WTC11 (cell line): Measurements from ENCODE around the gene USP7. TPM values are rescaled to one million over a fixed set of nuclear protein-coding genes. Genes with fewer than 3 reads are reported as not detected.

Experiments
- ATAC-seq: fragments of 200-7000 bp; cut with Tn5 transposase; 2 replicates; pipeline ENCODE4 v1.10.0; 2021; ENCODE audit warnings: mild to moderate bottlenecking, moderate library complexity
- CTCF ChIA-PET: fragments of 300-600 bp; sonication (Branson Sonifier 250); formaldehyde crosslinking; loops from one replicate; lab custom pipeline; 2021; ENCODE audit warnings: antibody characterized with exemption; lab: Charles Lee
- POLR2A ChIA-PET: fragments of 350-600 bp; sonication (Branson Sonifier 250); formaldehyde crosslinking; loops from one replicate; lab custom pipeline; 2021; ENCODE audit warnings: antibody characterized with exemption; lab: Charles Lee
- DNase-seq: peaks from one replicate; pipeline ENCODE4 v3.0.0; 2021; ENCODE audit warnings: low spot score
- H3K27ac Mint-ChIP-seq: 2 replicates; pipeline ENCODE4 v1.8.0; 2021; ENCODE audit warnings: mixed read lengths
- H3K27me3 Mint-ChIP-seq: 2 replicates; pipeline ENCODE4 v1.8.0; 2021; ENCODE audit warnings: low read depth, mild to moderate bottlenecking, moderate library complexity, mixed read lengths
- H3K36me3 Mint-ChIP-seq: 2 replicates; pipeline ENCODE4 v1.8.0; 2021; ENCODE audit warnings: mixed read lengths
- H3K4me1 Mint-ChIP-seq: 2 replicates; pipeline ENCODE4 v1.8.0; 2022; ENCODE audit warnings: mixed read lengths
- H3K4me3 Mint-ChIP-seq: 2 replicates; pipeline ENCODE4 v1.8.0; 2021; ENCODE audit warnings: mild to moderate bottlenecking, moderate library complexity, mixed read lengths
- H3K9me3 Mint-ChIP-seq: 2 replicates; pipeline ENCODE4 v1.8.0; 2021; ENCODE audit warnings: mixed read lengths
- ATF1 ChIP-seq: sonication (generic); formaldehyde crosslinking; IDR thresholded peaks from 2 replicates; pipeline ENCODE4 v1.8.1; 2023; ENCODE audit warnings: mild to moderate bottlenecking, moderate library complexity, missing genetic modification reagents
- ATF6 ChIP-seq: sonication (generic); formaldehyde crosslinking; IDR thresholded peaks from 2 replicates; pipeline ENCODE4 v1.8.1; 2023; ENCODE audit warnings: mild to moderate bottlenecking, missing genetic modification reagents
- CREM ChIP-seq: sonication (generic); formaldehyde crosslinking; IDR thresholded peaks from 2 replicates; pipeline ENCODE4 v1.8.1; 2022; ENCODE audit warnings: mild to moderate bottlenecking, missing genetic modification reagents, moderate library complexity
- E2F5 ChIP-seq: sonication (generic); formaldehyde crosslinking; IDR thresholded peaks from 2 replicates; pipeline ENCODE4 v1.8.1; 2022; ENCODE audit warnings: mild to moderate bottlenecking, moderate library complexity, missing genetic modification reagents
- EMX1 ChIP-seq: fragments of 250-450 bp; sonication (Bioruptor Pico); IDR thresholded peaks from 2 replicates; pipeline ENCODE4 v1.8.0; 2021; ENCODE audit warnings: mild to moderate bottlenecking
- GABPB1 ChIP-seq: sonication (generic); formaldehyde crosslinking; IDR thresholded peaks from 2 replicates; pipeline ENCODE4 v1.8.1; 2023; ENCODE audit warnings: mild to moderate bottlenecking, missing genetic modification reagents
- GRHL2 ChIP-seq: fragments of 250-450 bp; sonication (Bioruptor Pico); IDR thresholded peaks from 2 replicates; pipeline ENCODE4 v1.8.0; 2022; ENCODE audit warnings: mild to moderate bottlenecking, moderate library complexity; ENCODE audit not compliant: insufficient replicate concordance, severe bottlenecking
- JAZF1 ChIP-seq: fragments of 250-450 bp; sonication (Bioruptor Pico); IDR thresholded peaks from 2 replicates; pipeline ENCODE4 v1.9.0; 2021; ENCODE audit warnings: moderate library complexity, mild to moderate bottlenecking, inconsistent platforms
- JUN ChIP-seq: sonication (generic); formaldehyde crosslinking; IDR thresholded peaks from 2 replicates; pipeline ENCODE4 v1.8.0; 2023; ENCODE audit warnings: mild to moderate bottlenecking, missing genetic modification reagents
- KAT7 ChIP-seq: sonication (generic); formaldehyde crosslinking; IDR thresholded peaks from 2 replicates; pipeline ENCODE4 v1.8.1; 2023; ENCODE audit warnings: missing genetic modification reagents, mild to moderate bottlenecking, borderline replicate concordance
- MAX ChIP-seq: sonication (generic); formaldehyde crosslinking; IDR thresholded peaks from 2 replicates; pipeline ENCODE4 v1.8.0; 2022; ENCODE audit warnings: mild to moderate bottlenecking, missing genetic modification reagents
- MLX ChIP-seq: sonication (generic); formaldehyde crosslinking; IDR thresholded peaks from 2 replicates; pipeline ENCODE4 v1.8.1; 2023; ENCODE audit warnings: mild to moderate bottlenecking, missing genetic modification reagents, moderate library complexity
- NFATC4 ChIP-seq: fragments of 250-450 bp; sonication (Bioruptor Pico); IDR thresholded peaks from 2 replicates; pipeline ENCODE4 v1.9.0; 2021; ENCODE audit warnings: mild to moderate bottlenecking
- NR2C2 ChIP-seq: sonication (generic); formaldehyde crosslinking; IDR thresholded peaks from 2 replicates; pipeline ENCODE4 v1.8.0; 2022; ENCODE audit warnings: mild to moderate bottlenecking, missing genetic modification reagents
- NR3C1 ChIP-seq: sonication (generic); formaldehyde crosslinking; conservative IDR thresholded peaks from 2 replicates; pipeline ENCODE4 v1.8.1; 2023; ENCODE audit warnings: low read depth, mild to moderate bottlenecking, missing genetic modification reagents
- OVOL2 ChIP-seq: fragments of 250-450 bp; sonication (Bioruptor Pico); IDR thresholded peaks from 2 replicates; pipeline ENCODE4 v1.9.0; 2021; ENCODE audit warnings: mild to moderate bottlenecking, borderline replicate concordance
- PRRX2 ChIP-seq: fragments of 250-450 bp; sonication (Bioruptor Pico); IDR thresholded peaks from 2 replicates; pipeline ENCODE4 v1.8.0; 2021; ENCODE audit warnings: mild to moderate bottlenecking
- TEAD4 ChIP-seq: sonication (generic); formaldehyde crosslinking; IDR thresholded peaks from 2 replicates; pipeline ENCODE4 v1.8.0; 2022; ENCODE audit warnings: mild to moderate bottlenecking, missing genetic modification reagents
- TP53 ChIP-seq: sonication (generic); formaldehyde crosslinking; IDR thresholded peaks from 2 replicates; pipeline ENCODE4 v1.8.1; 2023; ENCODE audit warnings: mild to moderate bottlenecking, missing genetic modification reagents
- ZBTB21 ChIP-seq: sonication (generic); formaldehyde crosslinking; IDR thresholded peaks from 2 replicates; pipeline ENCODE4 v1.8.1; 2023; ENCODE audit warnings: mild to moderate bottlenecking, missing genetic modification reagents, borderline replicate concordance
- ZBTB43 ChIP-seq: sonication (generic); formaldehyde crosslinking; IDR thresholded peaks from 2 replicates; pipeline ENCODE4 v1.8.1; 2023; ENCODE audit warnings: mild to moderate bottlenecking, missing genetic modification reagents
- ZNF138 ChIP-seq: sonication (generic); formaldehyde crosslinking; conservative IDR thresholded peaks from 2 replicates; pipeline ENCODE4 v1.8.1; 2022; ENCODE audit warnings: mild to moderate bottlenecking, moderate library complexity, missing genetic modification reagents
- ZNF396 ChIP-seq: fragments of 250-450 bp; sonication (Bioruptor Pico); IDR thresholded peaks from 2 replicates; pipeline ENCODE4 v1.8.0; 2021; ENCODE audit warnings: mild to moderate bottlenecking, moderate library complexity, borderline replicate concordance
- ZNF416 ChIP-seq: fragments of 250-450 bp; sonication (Bioruptor Pico); IDR thresholded peaks from 2 replicates; pipeline ENCODE4 v1.9.0; 2021; ENCODE audit warnings: mild to moderate bottlenecking, inconsistent platforms
- total RNA-seq: library from RNA; stranded (reverse); gene quantifications from 3 replicates; pipeline ENCODE4 v1.2.3, GENCODE V29; 2021
- TF ChIP-seq, protein P1 (sequence below): sonication (generic); formaldehyde crosslinking; IDR thresholded peaks from 2 replicates; pipeline ENCODE4 v1.8.1; 2022; ENCODE audit warnings: low read depth, missing genetic modification reagents, borderline replicate concordance

USP7 gene
- total RNA-seq, 1 experiment from 2014 or later = 211 TPM

GRCh38 chr16:8893976-8894690 lies 69.6 kb downstream of the USP7 start:
- no peak for TF ChIP-seq ZBTB43 (CRISPR knock-in tag)
- TF ChIP-seq TP53 = no peak
- no peak for TF ChIP-seq KAT7 (CRISPR knock-in tag)
- TF ChIP-seq ZBTB21 (CRISPR knock-in tag) = no peak
- no peak for TF ChIP-seq ZNF138 (CRISPR knock-in tag)
- no peak for TF ChIP-seq E2F5
- no peak for TF ChIP-seq EMX1 (CRISPR knock-in tag)
- TF ChIP-seq GRHL2 (CRISPR knock-in tag) = no peak
- no peak for TF ChIP-seq MLX (CRISPR knock-in tag)
- TF ChIP-seq MAX (CRISPR knock-in tag) = no peak
- no peak for TF ChIP-seq CREM (CRISPR knock-in tag)
- TF ChIP-seq ATF1 (CRISPR knock-in tag) = no peak
- TF ChIP-seq GABPB1 (CRISPR knock-in tag) = no peak
- TF ChIP-seq NR2C2 = no peak
- TF ChIP-seq PRRX2 (CRISPR knock-in tag) = no peak
- no peak for TF ChIP-seq ZNF396 (CRISPR knock-in tag)
- no peak for TF ChIP-seq JUN
- no peak for TF ChIP-seq ZNF416 (CRISPR knock-in tag)
- peaks cover 80% of the 10 kb centered on the region for H3K36me3 Mint-ChIP-seq
- DNase-seq (no peak), ATAC-seq (no peak)
- ChIA-PET POLR2A (no interaction called here), CTCF (interaction anchor here (1.1 to 1.8 kb wide), 4 partner anchors 8 to 119 kb away, joined by 4 to 8 read pairs (median 4); no protein-coding TSS in a partner anchor)
- H3K4me3 Mint-ChIP-seq = no peak overlapping the region
- H3K4me1 Mint-ChIP-seq = no peaks in the 10 kb centered on the region
- H3K9me3 Mint-ChIP-seq = no peaks in the 10 kb centered on the region
- H3K27ac Mint-ChIP-seq = no peak overlapping the region
- no peaks in the 10 kb centered on the region for H3K27me3 Mint-ChIP-seq

- POLR2A ChIA-PET = no interaction called here
- Mint-ChIP-seq H3K27me3 (no peaks in the 10 kb centered on the region), H3K9me3 (no peaks in the 10 kb centered on the region), H3K27ac (no peak overlapping the region), H3K4me1 (no peaks in the 10 kb centered on the region), H3K36me3 (peaks cover 73% of the 10 kb centered on the region), H3K4me3 (no peak overlapping the region)
- DNase-seq (no peak), ATAC-seq (no peak; the same call in 1 of the 2 replicates)
- CTCF ChIA-PET = interaction anchor here (1.1 to 1.8 kb wide), 4 partner anchors 7 to 120 kb away, joined by 4 to 8 read pairs (median 4); no protein-coding TSS in a partner anchor
- TF ChIP-seq NR3C1 (no peak), NFATC4 (CRISPR knock-in tag) (no peak), ATF6 (no peak), MLX (CRISPR knock-in tag) (no peak), OVOL2 (CRISPR knock-in tag) (no peak), JAZF1 (CRISPR knock-in tag) (no peak), TEAD4 (no peak), MAX (CRISPR knock-in tag) (no peak)
- TF ChIP-seq, protein P1, sequence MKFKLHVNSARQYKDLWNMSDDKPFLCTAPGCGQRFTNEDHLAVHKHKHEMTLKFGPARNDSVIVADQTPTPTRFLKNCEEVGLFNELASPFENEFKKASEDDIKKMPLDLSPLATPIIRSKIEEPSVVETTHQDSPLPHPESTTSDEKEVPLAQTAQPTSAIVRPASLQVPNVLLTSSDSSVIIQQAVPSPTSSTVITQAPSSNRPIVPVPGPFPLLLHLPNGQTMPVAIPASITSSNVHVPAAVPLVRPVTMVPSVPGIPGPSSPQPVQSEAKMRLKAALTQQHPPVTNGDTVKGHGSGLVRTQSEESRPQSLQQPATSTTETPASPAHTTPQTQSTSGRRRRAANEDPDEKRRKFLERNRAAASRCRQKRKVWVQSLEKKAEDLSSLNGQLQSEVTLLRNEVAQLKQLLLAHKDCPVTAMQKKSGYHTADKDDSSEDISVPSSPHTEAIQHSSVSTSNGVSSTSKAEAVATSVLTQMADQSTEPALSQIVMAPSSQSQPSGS (CRISPR knock-in tag) = no peak
Observed at GRCh38 chr16:8893426-8893825, 70.3 kb downstream of the USP7 start.
